ENCODE results near the gene KRTAP5-8. TPM values are rescaled to one million over a fixed set of nuclear protein-coding genes. Genes with fewer than 3 reads are reported as not detected.
"Not testable (repeated sequence)": the region's sequence is repeated elsewhere in the genome, so short reads cannot be mapped to it uniquely, and the experiment has no call there.

Gene KRTAP5-8
- total RNA-seq, 1 experiment from 2014 or later = not detected

DNA sequence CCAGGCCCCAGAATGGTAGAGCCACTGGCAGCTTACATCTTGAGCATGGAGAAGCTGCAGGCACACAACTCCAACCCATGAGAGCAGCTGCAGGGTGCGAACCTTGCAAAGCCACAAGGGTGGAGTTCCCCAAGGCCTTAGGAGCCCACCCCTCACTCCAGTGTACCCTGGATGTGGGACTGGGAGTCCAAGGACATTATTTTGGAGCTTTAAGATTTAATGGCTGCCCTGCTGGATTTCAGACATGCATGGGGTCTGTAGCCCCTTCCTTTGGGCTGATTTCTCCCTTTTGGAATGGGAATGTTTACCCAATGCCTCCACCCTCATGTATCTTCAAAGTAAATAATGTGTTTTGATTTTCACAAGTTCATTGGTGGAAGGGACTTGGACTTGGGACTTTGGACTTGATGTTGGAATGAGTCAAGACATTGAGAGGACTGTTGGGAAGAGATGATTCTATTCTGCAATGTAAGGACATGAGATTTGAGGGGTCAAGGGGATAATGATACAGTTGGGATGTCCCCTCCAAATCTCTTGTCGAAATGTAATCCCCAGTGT is 11.8 kb upstream of the KRTAP5-8 start:
- Histone ChIP-seq H3K27ac (ENCODE audit: low read length) (no peak overlapping the region), H3K4me3 (ENCODE audit: low read length) (no peak overlapping the region), H3K27me3 (ENCODE audit: low read length) (no peaks in the 10 kb centered on the region), H3K36me3 (ENCODE audit: insufficient read depth, low read length) (no peaks in the 10 kb centered on the region), H2AFZ (ENCODE audit: low read length) (no peak overlapping the region), H3K4me2 (ENCODE audit: low read depth, low read length, poor library complexity, severe bottlenecking) (no peak overlapping the region), H3K4me1 (ENCODE audit: low read length) (no peaks in the 10 kb centered on the region), H3K9me3 (ENCODE audit: low read length) (no peaks in the 10 kb centered on the region), H3K9ac (ENCODE audit: low read length) (no peak overlapping the region), H3K9me2 (replicated peaks; ENCODE audit: insufficient read depth, low read length) (no peaks in the 10 kb centered on the region), H3K79me2 (ENCODE audit: low read length) (no peaks in the 10 kb centered on the region), H4K20me1 (ENCODE audit: insufficient read depth, low read depth, low read length) (no peaks in the 10 kb centered on the region)
- DNase-seq = no peak

DNA sequence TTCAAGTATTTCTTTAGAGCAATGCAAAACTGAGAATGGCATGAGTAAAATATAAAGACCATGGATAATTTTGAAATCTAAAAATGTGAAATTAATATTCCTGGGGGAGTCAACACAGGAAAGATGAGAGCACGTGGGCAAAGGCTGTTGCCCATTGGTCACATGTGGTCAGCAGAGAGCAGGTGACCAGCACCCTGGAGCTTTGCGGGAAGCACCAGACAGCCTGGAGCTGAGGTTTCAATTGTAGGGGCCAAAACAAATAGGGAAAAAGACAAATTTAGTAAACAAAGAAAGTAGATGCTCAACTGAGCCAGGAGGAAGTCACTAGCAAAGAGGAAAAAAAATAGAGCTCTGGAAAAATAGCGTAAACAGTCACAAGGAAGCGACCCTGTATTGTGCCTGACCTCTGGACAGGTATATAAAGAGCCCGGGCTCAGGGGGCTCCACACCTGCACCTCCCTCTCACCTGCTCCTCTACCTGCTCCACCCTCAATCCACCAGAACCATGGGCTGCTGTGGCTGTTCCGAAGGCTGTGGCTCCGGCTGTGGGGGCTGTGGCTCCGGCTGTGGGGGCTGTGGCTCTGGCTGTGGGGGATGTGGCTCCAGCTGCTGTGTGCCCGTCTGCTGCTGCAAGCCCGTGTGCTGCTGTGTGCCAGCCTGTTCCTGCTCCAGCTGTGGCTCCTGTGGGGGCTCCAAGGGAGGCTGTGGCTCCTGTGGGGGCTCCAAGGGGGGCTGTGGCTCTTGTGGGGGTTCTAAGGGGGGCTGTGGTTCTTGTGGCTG is 10.8 kb upstream of the KRTAP5-8 start, which contains the start of gene KRTAP5-7:
KRTAP5-7 (plus strand) TSS at position 472 of the 780 bp plus-strand sequence; CDS start at position 506, 34 bp downstream.
- not testable (repeated sequence) for H2AFZ ChIP-seq (ENCODE audit: low read length); H3K9me3 ChIP-seq (ENCODE audit: low read length); H3K4me1 ChIP-seq (ENCODE audit: low read length); H3K9ac ChIP-seq (ENCODE audit: low read length); H3K36me3 ChIP-seq (ENCODE audit: insufficient read depth, low read length); H3K4me3 ChIP-seq (ENCODE audit: low read length); H3K9me2 ChIP-seq (replicated peaks; ENCODE audit: insufficient read depth, low read length); H3K4me2 ChIP-seq (ENCODE audit: low read depth, low read length, poor library complexity, severe bottlenecking); H3K79me2 ChIP-seq (ENCODE audit: low read length); H3K27ac ChIP-seq (ENCODE audit: low read length); DNase-seq; H4K20me1 ChIP-seq (ENCODE audit: insufficient read depth, low read depth, low read length); H3K27me3 ChIP-seq (ENCODE audit: low read length)

DNA sequence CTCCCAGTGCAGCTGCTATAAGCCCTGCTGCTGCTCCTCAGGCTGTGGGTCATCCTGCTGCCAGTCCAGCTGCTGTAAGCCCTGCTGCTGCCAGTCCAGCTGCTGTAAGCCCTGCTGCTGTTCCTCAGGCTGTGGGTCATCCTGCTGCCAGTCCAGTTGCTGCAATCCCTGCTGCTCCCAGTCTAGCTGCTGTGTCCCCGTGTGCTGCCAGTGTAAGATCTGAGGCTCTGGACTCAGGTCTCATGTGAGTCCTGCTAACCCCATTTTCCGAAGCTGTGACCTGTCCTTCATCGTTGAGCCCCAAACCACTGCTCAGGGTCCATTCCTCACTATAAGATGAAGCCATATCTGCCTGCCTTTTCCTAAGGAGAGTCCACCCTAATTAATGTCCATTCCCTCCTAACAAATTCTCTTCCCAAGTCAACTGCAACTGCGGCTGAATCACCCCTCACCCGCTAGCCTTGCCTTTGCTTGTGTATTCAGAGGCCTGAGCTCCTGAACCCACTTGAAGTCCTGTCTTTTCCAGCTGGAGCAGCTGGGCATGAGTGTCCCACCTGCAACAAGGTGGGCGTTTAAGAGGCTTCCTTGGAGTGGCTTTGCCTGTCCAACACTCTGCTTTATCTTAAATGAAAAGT is 10.1 kb upstream of the KRTAP5-8 start:
- Histone ChIP-seq H3K9me3 (ENCODE audit: low read length) (no peaks in the 10 kb centered on the region), H3K9me2 (replicated peaks; ENCODE audit: insufficient read depth, low read length) (no peaks in the 10 kb centered on the region), H3K27ac (ENCODE audit: low read length) (no peak overlapping the region), H3K79me2 (ENCODE audit: low read length) (no peaks in the 10 kb centered on the region), H3K36me3 (ENCODE audit: insufficient read depth, low read length) (no peaks in the 10 kb centered on the region), H3K9ac (ENCODE audit: low read length) (no peak overlapping the region), H3K4me3 (ENCODE audit: low read length) (no peak overlapping the region), H4K20me1 (ENCODE audit: insufficient read depth, low read depth, low read length) (no peaks in the 10 kb centered on the region), H3K4me1 (ENCODE audit: low read length) (no peaks in the 10 kb centered on the region), H3K27me3 (ENCODE audit: low read length) (no peaks in the 10 kb centered on the region), H2AFZ (ENCODE audit: low read length) (no peak overlapping the region), H3K4me2 (ENCODE audit: low read depth, low read length, poor library complexity, severe bottlenecking) (no peak overlapping the region)
- no peak for DNase-seq

DNA sequence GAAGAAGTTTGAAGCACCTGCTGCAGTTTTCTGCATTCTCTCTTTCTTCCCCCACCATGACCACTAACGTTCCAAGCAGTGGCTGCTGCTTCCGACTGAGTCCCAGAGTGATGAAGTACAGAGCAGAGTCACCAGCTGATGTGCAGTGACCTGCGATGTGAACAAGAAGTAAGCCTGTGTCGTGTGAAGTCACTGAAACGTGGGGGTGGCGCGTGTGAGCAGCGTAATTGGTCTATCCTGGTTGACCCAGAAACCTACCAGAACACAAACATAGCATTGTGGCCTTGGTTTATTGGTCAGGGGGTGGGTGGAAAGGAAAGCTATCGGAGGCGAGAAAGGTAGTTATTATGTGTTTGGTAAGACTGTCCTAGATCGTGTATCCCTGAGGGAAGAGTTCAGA is 7.2 kb upstream of the KRTAP5-8 start:
- H3K9me3 ChIP-seq (ENCODE audit: low read length) = no peaks in the 10 kb centered on the region
- DNase-seq = no peak
- H3K4me3 ChIP-seq (ENCODE audit: low read length) = no peak overlapping the region
- H2AFZ ChIP-seq (ENCODE audit: low read length) = no peak overlapping the region
- no peak overlapping the region for H3K9ac ChIP-seq (ENCODE audit: low read length)
- H3K9me2 ChIP-seq (replicated peaks; ENCODE audit: insufficient read depth, low read length) = no peaks in the 10 kb centered on the region
- H3K36me3 ChIP-seq (ENCODE audit: insufficient read depth, low read length) = no peaks in the 10 kb centered on the region
- no peaks in the 10 kb centered on the region for H3K4me1 ChIP-seq (ENCODE audit: low read length)
- no peaks in the 10 kb centered on the region for H3K27me3 ChIP-seq (ENCODE audit: low read length)
- no peaks in the 10 kb centered on the region for H4K20me1 ChIP-seq (ENCODE audit: insufficient read depth, low read depth, low read length)
- H3K79me2 ChIP-seq (ENCODE audit: low read length) = no peaks in the 10 kb centered on the region
- no peak overlapping the region for H3K27ac ChIP-seq (ENCODE audit: low read length)
- no peak overlapping the region for H3K4me2 ChIP-seq (ENCODE audit: low read depth, low read length, poor library complexity, severe bottlenecking)

DNA sequence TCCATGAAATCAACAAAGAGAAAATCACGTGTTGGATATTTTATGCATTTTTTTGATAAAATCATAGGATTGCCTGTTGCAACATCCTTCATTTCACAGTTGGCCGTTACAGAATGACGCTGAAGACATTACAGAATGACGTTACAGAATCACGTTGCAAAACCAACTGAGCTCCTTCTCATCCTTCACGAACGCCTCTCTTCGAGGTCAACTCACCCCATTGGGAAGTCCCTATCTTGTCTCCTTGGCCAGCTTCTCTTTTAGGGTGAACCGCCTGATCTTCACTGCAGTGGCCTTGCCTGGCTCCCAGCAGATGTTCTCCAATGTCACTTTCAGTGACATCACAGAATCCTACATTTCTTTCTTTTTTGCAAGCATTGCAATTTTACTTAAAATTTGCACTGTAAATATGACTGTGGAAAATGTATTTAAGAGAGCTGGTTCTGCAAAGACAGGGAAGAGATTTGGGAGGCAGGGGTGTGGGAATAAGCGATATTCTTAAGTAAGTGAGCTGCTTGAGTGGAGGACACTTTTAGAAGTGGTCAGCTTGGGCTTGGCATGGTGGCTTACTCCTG is 5.7 kb upstream of the KRTAP5-8 start:
- H3K4me2 ChIP-seq (ENCODE audit: low read depth, low read length, poor library complexity, severe bottlenecking) = no peak overlapping the region
- H3K4me3 ChIP-seq (ENCODE audit: low read length) = no peak overlapping the region
- no peak overlapping the region for H3K27ac ChIP-seq (ENCODE audit: low read length)
- H3K79me2 ChIP-seq (ENCODE audit: low read length) = no peaks in the 10 kb centered on the region
- H3K4me1 ChIP-seq (ENCODE audit: low read length) = no peaks in the 10 kb centered on the region
- H3K9ac ChIP-seq (ENCODE audit: low read length) = no peak overlapping the region
- DNase-seq = no peak
- H2AFZ ChIP-seq (ENCODE audit: low read length) = no peak overlapping the region
- H3K9me3 ChIP-seq (ENCODE audit: low read length) = no peaks in the 10 kb centered on the region
- H3K36me3 ChIP-seq (ENCODE audit: insufficient read depth, low read length) = no peaks in the 10 kb centered on the region
- no peaks in the 10 kb centered on the region for H3K27me3 ChIP-seq (ENCODE audit: low read length)
- H4K20me1 ChIP-seq (ENCODE audit: insufficient read depth, low read depth, low read length) = no peaks in the 10 kb centered on the region
- H3K9me2 ChIP-seq (replicated peaks; ENCODE audit: insufficient read depth, low read length) = no peaks in the 10 kb centered on the region

DNA sequence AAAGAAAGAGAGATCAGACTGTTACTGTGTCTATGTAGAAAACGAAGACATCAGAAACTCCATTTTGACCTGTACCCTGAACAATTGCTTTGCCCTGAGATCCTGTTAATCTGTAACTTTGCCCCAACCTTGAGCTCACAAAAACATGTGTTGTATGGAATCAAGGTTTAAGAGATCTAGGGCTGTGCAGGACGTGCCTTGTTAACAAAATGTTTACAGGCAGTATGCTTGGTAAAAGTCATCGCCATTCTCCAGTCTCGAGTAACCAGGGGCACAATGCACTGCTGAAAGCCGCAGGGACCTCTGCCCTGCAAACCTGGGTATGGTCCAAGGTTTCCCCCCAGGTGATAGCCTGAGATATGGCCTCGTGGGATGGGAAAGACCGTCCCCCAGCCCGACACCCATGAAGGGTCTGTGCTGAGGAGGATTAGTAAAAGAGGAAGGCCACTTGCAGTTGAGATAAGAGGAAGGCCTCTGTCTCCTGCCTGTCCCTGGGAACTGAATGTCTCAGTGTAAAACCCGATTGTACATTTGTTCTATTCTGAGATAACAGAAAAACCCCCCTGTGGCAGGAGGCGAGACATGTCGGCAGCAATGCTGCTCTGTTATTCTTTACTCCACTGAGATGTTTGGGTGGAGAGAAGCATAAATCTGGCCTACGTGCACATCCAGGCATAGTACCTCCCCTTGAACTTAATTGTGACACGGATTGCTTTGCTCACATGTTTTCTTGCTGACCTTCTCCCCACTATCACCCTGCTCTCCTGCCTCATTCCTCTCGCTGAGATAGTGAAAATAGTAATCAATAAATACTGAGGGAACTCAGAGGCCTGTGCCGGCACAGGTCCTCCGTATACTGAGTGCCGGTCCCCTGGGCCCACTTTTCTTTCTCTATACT is 2.9 kb upstream of the KRTAP5-8 start:
- H3K27me3 ChIP-seq (ENCODE audit: low read length); H3K4me2 ChIP-seq (ENCODE audit: low read depth, low read length, poor library complexity, severe bottlenecking); H2AFZ ChIP-seq (ENCODE audit: low read length): not testable (repeated sequence)

DNA sequence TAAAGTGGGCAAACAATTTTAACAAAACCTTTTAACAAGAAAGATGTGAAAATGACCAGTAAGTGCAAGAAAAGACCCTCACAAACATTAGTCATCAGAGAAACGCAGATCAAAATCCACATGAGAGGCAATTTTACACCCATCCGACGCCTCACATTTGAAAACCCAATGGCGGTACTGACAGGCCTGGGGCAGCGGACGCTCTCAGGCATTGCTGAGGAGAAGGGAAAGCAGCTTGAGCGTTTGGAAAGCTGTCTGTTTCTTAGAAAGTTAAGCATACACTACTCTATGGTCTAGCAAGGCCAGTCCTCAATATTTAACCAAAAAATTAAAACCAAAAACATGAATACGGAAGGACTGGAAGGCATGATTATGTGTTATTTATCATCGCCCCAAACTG is 2.0 kb upstream of the KRTAP5-8 start:
- Histone ChIP-seq H3K4me3 (ENCODE audit: low read length) (no peak overlapping the region), H3K79me2 (ENCODE audit: low read length) (no peaks in the 10 kb centered on the region), H3K36me3 (ENCODE audit: insufficient read depth, low read length) (no peaks in the 10 kb centered on the region), H3K9ac (ENCODE audit: low read length) (no peak overlapping the region), H3K4me2 (ENCODE audit: low read depth, low read length, poor library complexity, severe bottlenecking) (no peak overlapping the region), H3K9me3 (ENCODE audit: low read length) (no peaks in the 10 kb centered on the region), H3K27me3 (ENCODE audit: low read length) (no peaks in the 10 kb centered on the region), H2AFZ (ENCODE audit: low read length) (no peak overlapping the region), H4K20me1 (ENCODE audit: insufficient read depth, low read depth, low read length) (no peaks in the 10 kb centered on the region), H3K9me2 (replicated peaks; ENCODE audit: insufficient read depth, low read length) (no peaks in the 10 kb centered on the region), H3K4me1 (ENCODE audit: low read length) (no peaks in the 10 kb centered on the region), H3K27ac (ENCODE audit: low read length) (no peak overlapping the region)
- no peak for DNase-seq

More for the DNA sequence above, 2.9 kb upstream of the KRTAP5-8 start:
- not testable (repeated sequence) for H3K79me2 ChIP-seq (ENCODE audit: low read length); DNase-seq; H3K4me3 ChIP-seq (ENCODE audit: low read length); H3K9me3 ChIP-seq (ENCODE audit: low read length); H4K20me1 ChIP-seq (ENCODE audit: insufficient read depth, low read depth, low read length); H3K9ac ChIP-seq (ENCODE audit: low read length); H3K9me2 ChIP-seq (replicated peaks; ENCODE audit: insufficient read depth, low read length); H3K4me1 ChIP-seq (ENCODE audit: low read length); H3K27ac ChIP-seq (ENCODE audit: low read length); H3K36me3 ChIP-seq (ENCODE audit: insufficient read depth, low read length)
